Renal cortical epithelial cell (primary cell): ENCODE results near the gene C7. TPM values are rescaled to one million over a fixed set of nuclear protein-coding genes. Genes with fewer than 3 reads are reported as not detected.
"Not testable (repeated sequence)": the region's sequence is repeated elsewhere in the genome, so short reads cannot be mapped to it uniquely, and the experiment has no call there.

Source experiments
- DNase-seq: peaks from one replicate; pipeline ENCODE4 v3.0.0-alpha.2; 2011; ENCODE audit warnings: low read depth
- total RNA-seq: library from RNA; depleted of rRNA; stranded (reverse); fragments of >200 nt; gene quantifications from 2 replicates; pipeline ENCODE4 v1.2.3, GENCODE V29; 2014

Gene C7
- total RNA-seq, result not detected in 2 replicates

DNA sequence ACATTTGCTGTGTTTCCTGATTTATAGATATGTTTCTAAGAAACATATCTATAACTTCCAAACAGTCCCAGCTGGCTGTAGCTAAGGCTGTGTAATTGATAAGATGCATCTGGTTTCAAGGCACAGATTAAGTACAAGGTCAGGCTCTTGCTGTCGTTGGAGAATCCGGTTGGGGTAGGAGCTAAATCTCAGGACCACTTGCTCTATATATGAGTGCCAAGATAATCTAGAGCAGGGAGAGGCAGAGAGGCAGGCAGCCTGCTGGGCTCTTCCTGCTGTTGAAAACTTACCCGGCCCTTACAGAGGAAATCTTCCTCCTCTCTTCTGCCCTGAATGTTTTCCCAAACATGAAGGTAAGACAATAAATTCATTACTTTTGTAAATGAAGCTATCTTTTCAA, at the start of gene C7:
C7 (plus strand) TSS at position 234 of the 400 bp plus-strand sequence; CDS start at position 348, 114 bp downstream.
- no peak for DNase-seq

DNA sequence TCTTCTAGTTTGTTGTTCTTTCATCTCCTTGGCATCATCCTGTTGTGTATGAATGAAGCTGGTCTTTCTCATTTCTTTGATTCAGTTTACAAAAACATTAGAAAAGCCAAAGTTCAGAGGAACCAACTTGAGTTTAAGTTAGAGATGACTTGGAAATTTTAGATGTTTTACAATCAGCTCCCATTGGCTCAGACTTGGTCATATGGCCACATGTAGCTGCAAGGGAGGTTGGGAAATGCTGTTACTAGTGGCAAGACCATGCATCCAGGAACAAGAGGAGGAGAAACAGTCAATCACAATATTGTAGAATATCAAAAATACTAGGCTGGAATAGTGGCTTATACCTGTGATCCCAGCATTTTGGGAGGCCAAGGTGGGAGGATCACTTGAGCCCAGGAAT, 48.6 kb upstream of the C7 start:
- DNase-seq, result no peak

DNA sequence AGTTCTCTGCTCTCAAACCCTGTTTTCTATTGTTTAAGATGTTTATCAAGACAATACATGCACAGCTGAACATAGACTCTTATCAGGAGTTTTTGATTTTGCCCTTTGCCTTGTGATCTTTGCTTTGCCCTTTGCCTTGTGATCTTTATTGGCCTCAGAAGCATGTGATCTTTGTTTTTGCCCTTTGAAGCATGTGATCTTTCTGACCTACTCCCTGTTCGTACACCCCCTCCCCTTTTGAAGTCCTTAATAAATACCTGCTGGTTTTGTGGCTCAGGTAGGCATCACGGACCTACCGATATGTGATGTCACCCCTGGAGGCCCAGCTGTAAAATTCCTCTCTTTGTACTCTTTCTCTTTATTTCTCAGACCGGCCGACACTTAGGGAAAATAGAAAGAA, 44.3 kb upstream of the C7 start:
- DNase-seq, result not testable (repeated sequence)

DNA sequence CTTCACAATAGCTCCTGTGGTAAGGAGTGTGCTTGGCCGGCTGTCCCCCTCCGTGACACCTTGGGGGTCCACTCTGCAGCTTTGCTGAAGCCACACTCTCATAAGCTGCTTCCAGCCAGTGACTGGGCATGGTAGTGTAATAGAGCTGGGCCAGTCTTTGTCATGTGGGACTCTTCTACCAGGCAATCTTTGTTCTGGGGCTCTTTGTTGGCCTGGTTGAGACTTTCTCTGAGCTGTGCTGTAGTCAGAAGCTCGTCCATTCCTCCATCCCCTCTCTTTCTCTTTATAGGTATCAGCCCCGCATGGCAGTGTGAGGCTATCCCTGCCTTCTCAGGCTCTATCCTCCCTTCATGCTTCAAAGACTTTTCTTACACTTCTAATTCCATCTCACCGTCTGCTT, 42.5 kb upstream of the C7 start:
- DNase-seq, result no peak

DNA sequence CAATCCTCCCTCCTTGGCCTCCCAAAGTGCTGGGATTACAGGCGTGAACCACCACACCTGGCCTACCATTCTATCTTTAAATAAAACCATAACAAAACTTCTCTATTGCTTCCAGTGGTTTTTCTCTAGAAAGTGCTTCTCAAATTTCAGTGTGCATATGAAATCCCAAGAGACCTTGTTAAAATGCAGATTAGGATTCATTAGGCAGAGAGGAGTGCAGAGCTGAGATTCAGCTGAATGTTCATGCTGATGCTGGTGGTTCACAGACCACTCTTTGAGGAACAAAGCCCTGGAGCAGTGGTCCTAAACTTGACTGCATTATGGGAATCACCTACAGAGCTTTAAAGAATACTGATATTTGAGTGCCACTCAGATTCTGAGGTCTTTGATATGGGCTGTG, 39.9 kb upstream of the C7 start:
- DNase-seq, result no peak

DNA sequence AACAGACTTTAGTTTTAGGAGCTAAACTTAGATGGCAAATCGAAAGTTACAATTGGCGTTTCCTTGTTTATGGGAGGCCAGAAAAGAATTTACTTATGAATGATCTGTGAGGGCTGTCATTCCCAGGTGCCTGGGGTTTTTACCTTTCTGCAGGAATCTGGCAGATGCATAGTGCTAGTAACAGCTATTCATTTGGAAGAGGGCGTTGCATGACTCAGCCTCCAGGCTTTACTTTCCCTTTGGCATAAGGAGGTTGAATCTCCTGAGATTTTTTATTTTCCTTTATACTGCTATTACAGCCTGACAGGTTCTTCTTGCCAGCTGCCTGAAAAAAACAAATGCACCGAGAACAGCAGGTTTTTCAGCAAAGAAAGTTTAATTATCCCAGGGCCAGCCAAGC, 38.1 kb upstream of the C7 start:
- no peak for DNase-seq

DNA sequence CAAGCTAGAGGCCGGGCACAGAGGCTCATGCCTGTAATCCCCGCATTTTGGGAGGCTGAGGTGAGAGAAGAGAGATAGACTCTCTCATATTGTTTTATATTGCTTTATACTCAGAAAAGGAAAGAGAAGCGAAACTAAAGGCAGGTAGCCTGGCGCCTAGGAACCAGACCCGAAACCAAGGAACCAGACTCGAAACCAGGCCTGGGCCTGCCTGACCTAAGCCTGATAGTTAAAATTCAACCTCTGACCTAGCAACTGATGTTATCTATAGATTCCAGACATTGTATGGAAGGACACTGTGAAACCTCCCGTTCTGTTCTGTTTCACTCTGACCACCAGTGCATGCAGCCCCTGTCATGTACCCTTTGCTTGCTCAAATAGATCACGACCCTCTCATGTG, 37.0 kb upstream of the C7 start:
- not testable (repeated sequence) for DNase-seq

DNA sequence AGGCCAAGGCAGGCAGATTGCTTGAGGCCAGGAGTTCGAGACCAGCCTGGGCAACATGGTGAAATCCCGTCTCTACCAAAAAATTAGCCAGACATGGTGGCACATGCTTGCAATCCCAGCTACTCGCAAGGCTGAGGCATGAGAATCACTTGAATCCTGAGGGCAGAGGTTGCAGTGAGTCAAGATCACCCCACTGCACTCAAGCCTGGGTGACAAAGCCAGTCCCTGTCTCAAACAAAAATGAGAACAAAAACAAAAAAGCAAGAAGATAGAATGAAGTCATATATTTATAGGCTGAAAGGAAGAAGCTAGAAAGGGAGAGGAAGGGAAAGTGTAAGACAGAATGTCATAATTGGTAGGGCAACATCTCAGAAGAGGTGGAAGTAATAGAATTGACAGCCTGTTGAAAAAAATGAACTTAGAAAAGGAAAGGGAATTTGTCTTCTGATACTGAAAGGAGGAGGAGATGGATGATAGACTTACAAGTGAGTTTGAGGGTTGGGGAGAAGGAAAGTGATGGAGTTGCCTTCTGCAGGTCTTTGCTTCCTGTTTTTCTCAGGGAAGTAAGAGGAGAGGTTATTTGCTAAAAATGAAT, 35.9 kb upstream of the C7 start:
- no peak for DNase-seq

DNA sequence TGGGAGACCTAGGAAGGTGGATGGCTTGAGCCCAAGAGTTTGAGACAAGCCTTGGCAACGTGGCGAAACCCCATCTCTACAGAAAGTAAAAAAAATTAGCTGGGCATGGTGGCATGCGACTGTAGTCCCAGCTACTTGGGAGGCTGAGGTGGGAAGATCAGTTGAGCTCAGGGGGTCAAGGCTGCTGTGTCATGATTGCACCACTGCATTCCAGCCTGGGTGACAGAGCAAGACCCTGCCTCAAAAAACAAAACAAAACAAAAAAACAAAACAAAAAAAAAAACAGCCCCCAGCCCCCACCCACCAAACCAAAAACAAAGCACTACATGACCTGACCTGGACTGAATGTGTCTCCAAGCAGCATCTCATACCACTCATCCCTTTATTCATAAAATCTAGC, 33.3 kb upstream of the C7 start:
- DNase-seq, result no peak

DNA sequence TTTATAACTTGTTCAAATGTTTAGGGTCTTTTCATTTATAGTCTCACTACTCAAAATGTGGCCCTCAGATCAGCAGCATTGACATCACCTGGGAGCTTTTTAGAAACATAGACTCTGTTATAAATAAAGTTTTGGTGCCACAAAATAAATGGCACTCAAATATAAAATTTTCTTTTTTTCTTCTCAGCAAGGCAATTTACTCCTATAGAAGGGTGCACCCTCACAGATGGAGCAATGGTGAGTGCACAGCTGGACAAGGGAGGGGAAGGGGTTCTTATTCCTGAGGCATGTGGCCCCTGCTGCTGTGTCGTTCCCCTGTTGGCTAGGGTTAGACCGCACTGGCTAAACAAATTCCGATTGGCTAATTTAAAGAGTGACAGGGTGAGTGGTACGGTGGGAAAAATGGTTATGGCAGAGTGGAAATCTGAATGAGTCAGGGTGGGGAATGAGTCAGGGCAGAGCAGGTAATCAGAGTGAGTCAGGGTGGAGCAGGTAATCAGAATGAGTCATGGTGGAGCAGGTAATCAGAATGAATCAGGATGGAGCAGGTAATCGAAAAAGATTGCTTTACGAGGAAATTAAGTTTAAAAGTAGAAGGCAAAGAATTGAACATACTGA, 31.8 kb upstream of the C7 start:
- peak; percentile 4 for DNase-seq

DNA sequence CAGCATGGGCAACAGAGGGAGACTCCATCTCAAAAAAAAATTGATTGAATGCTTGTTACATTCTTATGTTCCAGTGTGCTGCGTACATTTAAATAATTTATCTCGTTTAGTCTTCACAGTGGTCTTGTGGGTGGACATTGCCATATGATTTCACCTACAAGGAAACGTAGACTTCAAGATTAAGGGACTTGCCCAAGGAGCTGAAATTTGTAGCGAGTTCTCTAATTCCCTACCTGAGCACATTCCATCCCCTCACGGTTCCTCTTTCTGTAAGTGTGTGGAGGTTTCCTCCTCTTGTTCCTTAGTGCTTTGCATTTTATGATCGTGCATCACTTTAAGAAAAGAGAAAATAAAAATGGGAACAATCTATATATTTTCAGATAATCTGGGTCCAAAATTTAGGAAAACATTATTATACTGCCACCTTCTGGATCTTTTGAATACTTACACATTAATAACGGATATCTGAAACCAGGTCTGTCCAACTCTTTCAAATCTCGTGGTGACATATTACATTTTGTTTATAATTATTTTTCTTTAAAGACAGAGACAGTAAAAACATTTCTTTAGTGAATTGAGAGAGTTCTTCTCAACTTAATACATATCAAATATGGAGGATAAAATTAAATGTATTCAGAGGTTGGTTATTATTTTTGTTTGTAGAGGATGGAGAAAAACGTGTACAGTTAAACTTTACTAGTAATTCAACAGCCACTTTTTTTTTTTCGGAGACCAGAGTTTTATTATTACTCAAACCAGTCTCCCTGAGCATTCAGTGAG, 29.9 kb upstream of the C7 start:
- peak; percentile 33 for DNase-seq

DNA sequence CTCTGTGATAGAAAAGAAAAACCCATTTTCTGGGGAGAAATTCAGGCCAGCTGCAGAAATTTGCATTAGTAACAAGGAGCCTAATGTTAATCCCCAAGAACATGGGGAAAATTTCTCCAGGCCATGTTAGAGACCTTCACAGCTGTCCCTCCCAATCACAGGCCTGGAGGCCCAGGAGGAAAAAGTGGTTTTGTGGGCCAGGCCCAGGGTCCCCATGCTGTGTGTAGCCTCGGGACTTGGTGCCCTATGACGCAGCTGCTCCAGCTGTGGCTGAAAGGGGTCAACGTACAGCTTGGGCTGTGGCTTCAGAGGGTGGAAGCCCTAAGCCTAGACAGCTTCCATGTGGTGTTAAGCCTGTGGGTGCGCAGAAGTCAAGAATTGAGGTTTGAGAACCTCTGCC, 27.0 kb upstream of the C7 start:
- no peak for DNase-seq

DNA sequence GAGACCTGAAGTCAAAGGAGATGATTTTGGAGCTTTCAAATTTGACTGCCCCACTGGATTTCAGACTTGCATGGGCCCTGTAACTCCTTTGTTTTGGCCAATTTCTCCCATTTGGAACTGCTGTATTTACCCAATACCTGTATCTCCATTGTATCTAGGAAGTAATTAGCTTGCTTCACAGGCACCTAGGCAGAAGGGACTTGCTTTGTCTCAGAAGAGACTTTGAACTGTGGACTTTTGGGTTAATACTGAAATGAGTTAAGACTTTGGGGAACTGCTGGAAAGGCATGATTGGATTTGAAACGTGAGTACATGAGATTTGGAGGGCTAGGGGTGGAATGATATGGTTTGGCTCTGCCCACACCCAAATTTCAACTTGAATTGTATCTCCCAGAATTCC, 26.2 kb upstream of the C7 start:
- not testable (repeated sequence) for DNase-seq

DNA sequence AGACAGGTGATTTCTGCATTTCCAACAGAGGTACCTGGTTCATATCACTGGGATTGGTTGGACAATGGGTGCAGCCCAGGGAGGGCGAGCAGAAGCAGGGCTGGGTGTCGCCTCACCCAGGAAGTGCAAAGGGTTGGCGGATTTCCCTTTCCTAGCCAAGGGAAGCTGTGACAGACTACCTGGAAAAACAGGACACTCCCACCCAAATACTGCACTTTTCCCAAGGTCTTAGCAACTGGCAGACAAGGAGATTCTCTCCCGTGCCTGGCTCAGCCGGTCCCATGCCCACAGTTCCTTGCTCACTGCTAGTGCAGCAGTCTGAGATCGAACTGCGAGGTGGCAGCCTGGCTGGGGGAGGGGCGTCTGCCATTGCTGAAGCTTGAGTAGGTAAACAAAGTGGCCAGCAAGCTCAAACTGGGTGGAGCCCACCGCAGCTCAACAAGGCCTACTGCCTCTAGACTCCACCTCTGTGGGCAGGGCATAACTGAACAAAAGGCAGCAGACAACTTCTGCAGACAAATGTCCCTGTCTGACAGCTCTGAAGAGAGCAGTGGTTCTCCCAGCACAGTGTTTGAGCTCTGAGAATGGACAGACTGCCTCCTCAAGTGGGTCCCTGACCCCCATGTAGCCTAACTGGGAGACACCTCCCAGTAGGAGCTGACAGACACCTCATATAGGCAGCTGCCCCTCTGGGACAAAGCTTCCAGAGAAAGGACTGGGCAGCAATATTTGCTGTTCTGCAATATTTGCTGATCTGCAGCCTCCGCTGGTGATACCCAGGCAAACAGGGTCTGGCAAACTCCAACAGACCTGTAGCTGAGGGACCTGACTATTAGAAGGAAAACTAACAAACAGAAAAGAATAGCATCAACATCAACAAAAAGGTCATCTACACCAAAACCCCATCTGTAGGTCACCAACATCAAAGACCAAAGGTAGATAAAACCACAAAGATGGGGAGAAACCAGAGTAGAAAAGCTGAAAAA, 13.6 kb upstream of the C7 start:
- not testable (repeated sequence) for DNase-seq

DNA sequence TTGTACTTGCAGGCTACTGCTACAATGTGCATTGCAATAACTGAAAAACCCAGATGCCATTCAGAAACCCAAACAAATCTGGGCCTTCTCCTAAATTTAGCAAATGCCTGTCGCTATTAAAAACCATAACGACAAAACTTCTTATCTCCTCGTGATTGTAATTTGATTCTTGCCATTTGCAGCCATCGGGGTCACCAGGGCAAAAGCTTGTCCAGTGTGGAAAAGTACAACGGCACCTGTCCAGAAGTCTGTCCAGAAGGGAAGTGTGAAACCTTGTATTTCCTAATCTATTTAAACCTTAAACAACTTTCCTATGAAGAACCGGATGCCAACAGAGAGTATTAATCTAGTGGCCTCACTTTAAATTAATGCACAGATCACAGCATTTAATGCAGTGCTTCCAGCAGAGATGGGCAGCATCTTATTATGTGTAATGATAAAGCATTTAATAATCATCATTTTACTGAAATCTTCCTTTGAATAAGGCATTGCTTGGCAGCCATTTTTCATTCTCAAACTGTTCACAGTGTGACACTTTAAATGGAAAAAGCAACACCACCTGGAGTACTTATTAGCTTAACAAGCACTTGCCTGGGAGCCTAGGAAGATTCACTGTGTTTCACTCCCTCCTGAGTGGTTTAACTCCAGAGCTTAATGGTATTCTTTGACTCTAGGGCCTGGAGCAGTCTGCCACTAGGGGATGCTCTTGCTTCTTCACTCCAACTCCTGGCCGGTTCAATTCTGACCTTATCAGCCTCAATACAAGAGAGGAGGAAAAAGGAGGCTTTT, 4.9 kb upstream of the C7 start:
- DNase-seq, result peak; percentile 59

DNA sequence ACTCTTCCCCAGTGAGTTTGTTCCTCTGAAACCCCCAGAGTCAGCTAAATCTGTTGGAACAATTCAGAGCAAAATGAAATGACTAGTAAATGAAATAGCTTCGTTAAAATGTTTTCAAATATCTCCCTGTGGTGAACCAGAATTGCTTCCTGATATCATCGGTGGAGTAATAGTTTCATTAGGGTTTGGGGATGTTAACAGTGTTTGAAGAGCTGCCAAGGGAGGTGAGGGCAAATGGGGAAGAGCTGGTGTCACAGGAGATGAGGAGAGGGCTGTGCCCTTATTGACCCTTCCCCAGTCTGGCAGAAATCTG, 4.3 kb upstream of the C7 start:
- no peak for DNase-seq

DNA sequence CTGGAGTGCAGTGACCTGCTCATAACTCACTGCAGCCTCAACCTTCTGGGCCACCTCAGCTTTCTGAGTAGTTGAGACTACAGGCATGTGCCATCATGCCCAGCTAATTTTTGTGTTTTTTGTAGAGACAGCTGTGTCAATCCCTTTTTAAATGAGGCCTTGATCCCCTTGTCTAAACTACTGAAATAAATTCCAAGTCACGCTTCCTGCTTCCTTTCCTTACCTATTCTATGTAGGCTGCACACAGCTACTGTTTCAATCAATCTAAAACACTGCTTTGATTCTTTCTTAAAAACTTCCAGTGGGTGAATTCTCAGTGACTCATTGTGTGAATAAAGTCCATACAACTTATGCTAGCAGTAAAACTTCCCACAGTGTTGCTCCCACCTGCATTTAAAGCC, 2.9 kb upstream of the C7 start:
- DNase-seq, result peak; percentile 46

DNA sequence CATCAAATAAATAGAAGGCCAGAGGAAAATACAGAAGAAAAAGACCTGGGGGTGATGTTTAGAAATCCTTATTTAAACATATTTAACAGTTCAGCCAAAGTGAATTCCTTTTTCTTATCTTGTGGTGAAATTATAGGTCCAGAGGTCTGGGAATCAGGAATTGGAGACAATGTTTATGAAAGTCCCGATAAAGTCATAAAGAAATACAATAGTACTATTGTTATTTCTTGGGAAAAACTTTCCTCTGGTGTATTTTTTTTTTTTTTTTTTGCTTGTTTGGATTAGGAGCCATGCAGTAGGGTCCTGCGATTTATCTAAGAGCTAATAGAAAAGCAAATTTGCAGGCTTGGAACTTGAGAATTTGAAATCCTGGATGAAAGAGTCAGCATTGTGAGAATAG, 426 bp downstream of the C7 start:
- no peak for DNase-seq

DNA sequence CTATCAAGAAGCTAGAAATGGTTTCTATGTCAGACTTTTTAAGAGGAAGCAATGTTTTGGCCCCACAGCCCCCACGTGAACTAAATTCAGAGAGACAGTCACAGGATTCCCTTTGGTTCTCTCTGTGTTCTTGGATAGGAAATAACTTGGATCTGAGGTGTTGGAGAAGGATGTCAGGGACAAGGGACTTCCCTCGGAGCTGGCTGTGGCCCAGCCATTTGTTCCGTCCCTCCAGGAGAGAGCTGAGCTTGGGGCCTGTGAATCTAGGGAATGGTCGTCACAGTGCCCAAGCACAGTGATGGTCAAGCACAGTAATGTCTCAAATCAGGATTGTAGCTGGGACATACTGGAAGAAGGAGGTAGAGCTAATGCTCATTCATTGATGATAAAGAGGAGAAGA, 2.0 kb downstream of the C7 start:
- no peak for DNase-seq

DNA sequence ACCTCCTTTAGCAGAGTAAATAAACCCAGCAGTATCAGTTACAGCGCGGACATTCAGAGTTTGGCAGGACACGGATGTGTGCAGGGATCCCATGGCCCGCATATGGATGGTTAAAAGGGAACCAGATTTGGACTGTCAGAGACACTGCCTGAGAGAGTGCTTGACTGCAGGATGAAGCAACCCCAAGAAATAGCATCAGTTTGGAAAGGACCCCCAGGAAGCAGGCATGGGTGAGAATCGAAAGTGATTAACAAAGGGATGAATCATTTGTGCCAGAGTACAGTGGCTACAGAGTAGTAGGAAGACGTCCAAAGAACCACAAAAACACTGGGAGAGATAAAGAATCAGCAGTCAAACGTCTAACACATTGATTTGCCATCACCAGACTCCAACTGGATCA, 5.5 kb downstream of the C7 start:
- peak; percentile 46 for DNase-seq

DNA sequence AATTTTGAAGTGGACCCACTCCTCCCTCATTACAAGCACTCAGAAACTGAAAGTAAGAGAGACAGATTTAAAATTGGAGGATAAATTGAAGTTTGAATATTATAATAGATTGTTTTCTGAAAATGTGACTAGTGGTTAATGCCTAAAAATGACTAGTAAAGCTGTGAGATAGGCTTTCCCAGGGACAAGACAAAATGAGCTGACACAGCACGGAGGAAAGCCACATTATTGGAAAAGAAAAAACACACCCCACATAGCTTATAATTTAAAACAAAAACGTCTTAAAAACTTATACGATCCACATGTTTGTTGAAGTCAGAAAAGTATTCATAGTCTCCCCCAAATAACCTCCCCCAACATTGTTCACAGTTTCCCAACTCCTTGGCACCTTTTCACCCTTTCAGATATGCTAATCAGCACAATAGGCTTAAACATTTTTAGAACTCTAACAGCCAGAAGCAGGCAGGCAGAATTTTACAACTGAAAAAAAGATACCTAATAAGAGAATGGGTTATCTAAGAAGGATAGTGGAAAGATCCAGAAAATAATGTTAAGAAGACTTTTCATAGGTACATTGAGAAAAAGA, 6.1 kb downstream of the C7 start:
- no peak for DNase-seq
